GM12878 (cell line): Measurements from ENCODE around the gene PACS1. TPM values are rescaled to one million over a fixed set of nuclear protein-coding genes. Genes with fewer than 3 reads are reported as not detected.

ENCODE experiments used
- ATAC-seq: fragments of 200-7000 bp; cut with Tn5 transposase; 3 replicates; pipeline ENCODE4 v1.9.1; 2020; ENCODE audit warnings: mild to moderate bottlenecking, moderate library complexity
- BruUV-seq: library from RNA; stranded (reverse); fragments of 400-500 nt; replicated peaks from 2 replicates; lab custom pipeline; 2021; lab: Mats Ljungman, UMichigan
- CTCF ChIA-PET: fragments of 300-600 bp; sonication (Branson Sonifier 250); formaldehyde crosslinking; extraction: SDS; loops from one replicate; lab custom pipeline; 2021; ENCODE audit warnings: inconsistent platforms; lab: Yijun Ruan, JAX
- POLR2A ChIA-PET: fragments of 350-600 bp; formaldehyde crosslinking; extraction: SDS; loops from one replicate; lab custom pipeline; 2021; ENCODE audit warnings: inconsistent platforms; lab: Charles Lee
- RAD21 ChIA-PET: fragments of 300-600 bp; sonication (Branson Sonifier 250); formaldehyde crosslinking; loops from one replicate; lab custom pipeline; 2023; ENCODE audit warnings: antibody characterized with exemption; ENCODE audit not compliant: unreplicated experiment; lab: Charles Lee
- SMC1A ChIA-PET: fragments of 300-600 bp; sonication (Branson Sonifier 250); formaldehyde crosslinking; loops from one replicate; lab custom pipeline; 2023; ENCODE audit not compliant: unreplicated experiment, uncharacterized antibody; lab: Charles Lee
- DNase-seq: peaks from one replicate; pipeline ENCODE4 v3.0.0-alpha.2; 2011; ENCODE audit warnings: low read depth, low spot score
- FAIRE-seq: peaks from 3 replicates; lab custom pipeline; 2011; peaks lifted over from hg19 to GRCh38; lab: Jason Lieb, UNC
- H2AFZ ChIP-seq: 2 replicates; pipeline ENCODE4 v1.6.0; 2011; ENCODE audit warnings: low read depth, low read length, control low read depth; ENCODE audit not compliant: control insufficient read depth
- H3K27ac ChIP-seq: 2 replicates; pipeline ENCODE4 v1.5.1; 2011; ENCODE audit warnings: control low read depth; ENCODE audit not compliant: control insufficient read depth, insufficient read depth
- H3K27me3 ChIP-seq, 2 experiments: replicated peaks in 1 of 2; 2 replicates each; pipeline versions ENCODE4 v1.6.0 to v1.6.1; 2011; ENCODE audit warnings: low read length in 1 of 2; ENCODE audit not compliant: control insufficient read depth in 2 of 2, insufficient read depth in 2 of 2
- H3K36me3 ChIP-seq, 2 experiments: 2 replicates each; pipeline ENCODE4 v1.5.1; 2011; ENCODE audit warnings: low read length in 1 of 2; ENCODE audit not compliant: control insufficient read depth in 2 of 2, insufficient read depth in 2 of 2
- H3K4me1 ChIP-seq: 2 replicates; pipeline ENCODE4 v1.6.1; 2011; ENCODE audit warnings: mild to moderate bottlenecking, low read length, moderate library complexity, mixed read lengths; ENCODE audit not compliant: control insufficient read depth, insufficient read depth
- H3K4me2 ChIP-seq: 2 replicates; pipeline ENCODE4 v1.6.0; 2011; ENCODE audit warnings: control low read depth; ENCODE audit not compliant: control insufficient read depth, insufficient read depth
- H3K4me3 ChIP-seq: fragments of 200-600 bp; sonication (generic); 2 replicates; pipeline ENCODE4 v1.5.1; 2016
- H3K79me2 ChIP-seq: 2 replicates; pipeline ENCODE4 v1.6.0; 2011; ENCODE audit warnings: low read length; ENCODE audit not compliant: control insufficient read depth, insufficient read depth
- H3K9ac ChIP-seq: 2 replicates; pipeline ENCODE4 v1.8.0; 2011; ENCODE audit warnings: low read length, control low read depth, mixed read lengths; ENCODE audit not compliant: control insufficient read depth, insufficient read depth
- H3K9me3 ChIP-seq: replicated peaks from 3 replicates; pipeline ENCODE4 v1.5.1; 2011; ENCODE audit warnings: mild to moderate bottlenecking, low read length; ENCODE audit not compliant: control insufficient read depth, insufficient read depth
- H4K20me1 ChIP-seq: 2 replicates; pipeline ENCODE4 v1.6.0; 2011; ENCODE audit not compliant: control insufficient read depth, insufficient read depth
- CBX3 ChIP-seq: fragments of 200-600 bp; sonication (generic); IDR thresholded peaks from 2 replicates; pipeline ENCODE4 v1.6.1; 2016; ENCODE audit warnings: low read depth, borderline replicate concordance
- CEBPB ChIP-seq, 2 experiments: fragments of 150-350 bp in 1 of 2; IDR thresholded peaks; 2 replicates each; pipeline ENCODE4 v1.6.1; 2012 to 2014; ENCODE audit warnings: low read depth in 2 of 2, low read length in 2 of 2, borderline replicate concordance in 1 of 2, inconsistent platforms in 1 of 2
- CEBPZ ChIP-seq: fragments of 150-350 bp; IDR thresholded peaks from 2 replicates; pipeline ENCODE4 v1.6.1; 2016; ENCODE audit warnings: low read depth, low read length
- CHD1 ChIP-seq: IDR thresholded peaks from 2 replicates; pipeline ENCODE4 v1.6.1; 2012; ENCODE audit warnings: low read depth, low read length, improper control_type of control experiment
- CHD4 ChIP-seq: fragments of 200-600 bp; sonication (generic); IDR thresholded peaks from 2 replicates; pipeline ENCODE4 v1.6.1; 2016; ENCODE audit warnings: mild to moderate bottlenecking
- CREM ChIP-seq: IDR thresholded peaks from 2 replicates; pipeline ENCODE4 v1.6.1; 2014; ENCODE audit warnings: antibody characterized with exemption, low read depth
- ESRRA ChIP-seq: IDR thresholded peaks from 2 replicates; pipeline ENCODE4 v1.6.1; 2012; ENCODE audit warnings: mild to moderate bottlenecking, low read length, improper control_type of control experiment
- HDGF ChIP-seq: fragments of 450-650 bp; IDR thresholded peaks from 2 replicates; pipeline ENCODE4 v1.6.1; 2016; ENCODE audit warnings: antibody characterized with exemption
- JUND ChIP-seq: IDR thresholded peaks from 2 replicates; pipeline ENCODE4 v1.6.1; 2012; ENCODE audit warnings: low read depth, mild to moderate bottlenecking, low read length, improper control_type of control experiment, moderate library complexity
- KLF5 ChIP-seq: fragments of 450-650 bp; IDR thresholded peaks from 2 replicates; pipeline ENCODE4 v1.6.1; 2014; ENCODE audit warnings: mild to moderate bottlenecking; ENCODE audit not compliant: partially characterized antibody
- MYB ChIP-seq: fragments of 150-350 bp; IDR thresholded peaks from 2 replicates; pipeline ENCODE4 v1.6.1; 2014; ENCODE audit warnings: mild to moderate bottlenecking, low read depth, low read length, borderline replicate concordance
- NKRF ChIP-seq: fragments of 450-650 bp; conservative IDR thresholded peaks from 2 replicates; pipeline ENCODE4 v1.6.1; 2017; ENCODE audit warnings: mild to moderate bottlenecking, moderate library complexity
- PBX3 ChIP-seq: IDR thresholded peaks from 2 replicates; pipeline ENCODE4 v1.6.1; 2011; ENCODE audit warnings: mild to moderate bottlenecking, low read depth, low read length, moderate library complexity; ENCODE audit not compliant: insufficient replicate concordance
- PML ChIP-seq: IDR thresholded peaks from 2 replicates; pipeline ENCODE4 v1.6.1; 2012; ENCODE audit warnings: low read length, inconsistent platforms
- RCOR1 ChIP-seq: conservative IDR thresholded peaks from 2 replicates; pipeline ENCODE4 v1.6.1; 2012; ENCODE audit warnings: low read depth, low read length, improper control_type of control experiment
- RFX5 ChIP-seq: IDR thresholded peaks from 2 replicates; pipeline ENCODE4 v1.6.1; 2011; ENCODE audit warnings: low read depth, low read length, improper control_type of control experiment
- RUNX3 ChIP-seq: IDR thresholded peaks from 2 replicates; pipeline ENCODE4 v1.6.1; 2012; ENCODE audit warnings: low read length, inconsistent platforms
- TARDBP ChIP-seq: IDR thresholded peaks from 2 replicates; pipeline ENCODE4 v1.6.1; 2016; ENCODE audit warnings: borderline replicate concordance
- YY1 ChIP-seq: IDR thresholded peaks from 2 replicates; pipeline ENCODE4 v1.6.1; 2011; ENCODE audit warnings: low read depth, mild to moderate bottlenecking, low read length
- ZNF274 ChIP-seq: IDR thresholded peaks from one replicate; pipeline ENCODE4 v1.8.0; 2011; ENCODE audit not compliant: insufficient read length, insufficient read depth
- ZNF384 ChIP-seq: IDR thresholded peaks from 2 replicates; pipeline ENCODE4 v1.6.1; 2012; ENCODE audit warnings: low read depth, mild to moderate bottlenecking, low read length, improper control_type of control experiment, borderline replicate concordance
- WGBS: methylation state at CpG from one replicate; pipeline ENCODE4 v1.1.6; 2016; ENCODE audit warnings: low lambda C conversion rate; ENCODE audit not compliant: insufficient replicate concordance, insufficient coverage; ENCODE audit errors: missing lambda C conversion rate; 5-methylcytosine and 5-hydroxymethylcytosine counted together
- in situ Hi-C: fragments of 300-500 bp; cut with MboI; formaldehyde crosslinking; loops from 9 replicates; pipeline ENCODE4 v1.14.3; 2018; ENCODE audit warnings: mixed read lengths
- intact Hi-C: fragments of 100-400 bp; cut with micrococcal nuclease; formaldehyde crosslinking; loops from one replicate; pipeline ENCODE4 v1.14.2; 2022; ENCODE audit not compliant: unreplicated experiment
- polyA plus RNA-seq, 11 experiments: library from polyadenylated mRNA; depleted of rRNA in 4 of 11; unstranded in 6 of 11; stranded (reverse) in 5 of 11; fragments of >200 nt; fragmentation: Nextera tagmentation in 4 of 11; fragmentation: Illumina TruSeq in 1 of 11; extraction: Ambion mirVana in 4 of 11; extraction: Trizol in 1 of 11; gene quantifications; 1 replicate in 1 of 11; 2 replicates in 10 of 11; pipeline versions ENCODE4 v1.2.1 to v1.2.3, GENCODE V29; 2011 to 2016; ENCODE audit warnings: inconsistent platforms in 2 of 11, missing spikeins in 2 of 11, low read depth in 1 of 11
- total RNA-seq, 4 experiments: library from RNA; depleted of rRNA in 3 of 4; stranded (reverse); fragments of >200 nt in 3 of 4; fragmentation: Illumina TruSeq in 1 of 4; extraction: Trizol in 1 of 4; gene quantifications; 2 replicates each; pipeline versions ENCODE4 v1.2.1 to v1.2.3, GENCODE V29; 2013 to 2021

PACS1 gene
- total and polyA plus RNA-seq, 10 of the 15 experiments (the other 5 are each of a cell fraction or from before 2014, with no cell fraction given): 1.1 to 74.3 (median 17.9) TPM

- TF ChIP-seq CEBPZ (no peak), KLF5 (no peak), ZNF384 (no peak), TARDBP (no peak), CBX3 (no peak), YY1 (no peak), RUNX3 (no peak), HDGF (no peak)
Measured at GRCh38 chr11:66230156-66230555, 160.1 kb downstream of the PACS1 start (continued).

GRCh38 chr11:66230978-66231377 is 160.9 kb downstream of the PACS1 start:
- H3K79me2 ChIP-seq: no peaks in the 10 kb centered on the region
- H3K4me3 ChIP-seq: no peak overlapping the region
- no TSS peak for BruUV-seq
- RAD21 ChIA-PET: no interaction called here
- ATAC-seq (no peak), FAIRE-seq (no peak), DNase-seq (no peak)
- no peaks in the 10 kb centered on the region for H4K20me1 ChIP-seq
- in situ Hi-C loops (no loop called here), intact Hi-C loops (no loop called here)
- no peaks in the 10 kb centered on the region for H3K9me3 ChIP-seq
- no peak overlapping the region for H2AFZ ChIP-seq
- no peak overlapping the region for H3K4me2 ChIP-seq
- peaks cover 13 to 35% of the 10 kb centered on the region in 2 experiments; a peak in 3 of 4 replicates for H3K36me3 ChIP-seq
- no peaks in the 10 kb centered on the region for H3K27me3 ChIP-seq
- H3K4me1 ChIP-seq: no peaks in the 10 kb centered on the region
- no peak overlapping the region for H3K9ac ChIP-seq
- CTCF ChIA-PET: no interaction called here
- POLR2A ChIA-PET: no interaction called here
- SMC1A ChIA-PET: no interaction called here
- 94% methylated on average over 14 of the region's 14 CpGs for WGBS
- no peak overlapping the region for H3K27ac ChIP-seq
- TF ChIP-seq JUND: no peak
- no peak for TF ChIP-seq RFX5
- no peak for TF ChIP-seq ZNF274
- no peak for TF ChIP-seq RUNX3
- TF ChIP-seq CHD1: no peak
- TF ChIP-seq CREM: no peak
- TF ChIP-seq RCOR1: no peak
- no peak for TF ChIP-seq MYB
- no peak for TF ChIP-seq CHD4
- TF ChIP-seq PBX3: no peak
- no peak for TF ChIP-seq PML
- no peak for TF ChIP-seq ESRRA
- no peak for TF ChIP-seq CEBPB (IDR thresholded peaks at IDR 0.05; ENCODE audit: borderline replicate concordance in 1 of 2, low read depth in 2 of 2, low read length in 2 of 2)
- no peak for TF ChIP-seq NKRF
